ENCODE results near the gene LRRC27.
"Not testable (repeated sequence)": the region's sequence is repeated elsewhere in the genome, so short reads cannot be mapped to it uniquely, and the experiment has no call there.

Gene LRRC27

GRCh38 chr10:132376394-132376851 lies 44.4 kb downstream of the LRRC27 start:
- no peak for FAIRE-seq

- no peak for FAIRE-seq
Measured at GRCh38 chr10:132377326-132377725, 45.3 kb downstream of the LRRC27 start.

- FAIRE-seq: not testable (repeated sequence)
Measured at GRCh38 chr10:132379026-132379425, 47.0 kb downstream of the LRRC27 start.

GRCh38 chr10:132380986-132381385 lies 49.0 kb downstream of the LRRC27 start:
- FAIRE-seq: not testable (repeated sequence)

GRCh38 chr10:132381741-132382140 lies 49.7 kb downstream of the LRRC27 start:
- no peak for FAIRE-seq

- no peak for FAIRE-seq
Measured at GRCh38 chr10:132382231-132382922, 50.4 kb downstream of the LRRC27 start.

- FAIRE-seq: no peak
Measured at GRCh38 chr10:132383101-132383500, 51.1 kb downstream of the LRRC27 start.

- no peak for FAIRE-seq
Measured at GRCh38 chr10:132383751-132384196, 51.8 kb downstream of the LRRC27 start.

GRCh38 chr10:132384618-132385388 lies 52.8 kb downstream of the LRRC27 start:
- no peak for FAIRE-seq

- FAIRE-seq: no peak
Measured at GRCh38 chr10:132385389-132385667, 53.3 kb downstream of the LRRC27 start.

- no peak for FAIRE-seq
Measured at GRCh38 chr10:132385721-132386418, 53.9 kb downstream of the LRRC27 start.

GRCh38 chr10:132386419-132386831 lies 54.4 kb downstream of the LRRC27 start:
- no peak for FAIRE-seq

- FAIRE-seq: not testable (repeated sequence)
Measured at GRCh38 chr10:132386896-132387295, 54.9 kb downstream of the LRRC27 start.

GRCh38 chr10:132387764-132388210 lies 55.8 kb downstream of the LRRC27 start:
- no peak for FAIRE-seq

GRCh38 chr10:132388891-132389432 lies 57.0 kb downstream of the LRRC27 start:
- no peak for FAIRE-seq

GRCh38 chr10:132389433-132390169 lies 57.6 kb downstream of the LRRC27 start:
- FAIRE-seq: no peak

GRCh38 chr10:132390170-132390920 lies 58.4 kb downstream of the LRRC27 start:
- no peak for FAIRE-seq

- FAIRE-seq: peak; percentile 15
Measured at GRCh38 chr10:132390921-132391675, 59.1 kb downstream of the LRRC27 start.

- no peak for FAIRE-seq
Measured at GRCh38 chr10:132391676-132392020, 59.7 kb downstream of the LRRC27 start.

- FAIRE-seq: no peak
Measured at GRCh38 chr10:132392184-132392800, 60.3 kb downstream of the LRRC27 start.
